SJCRH30 (cell line): Measurements from ENCODE around the gene PARS2. TPM values are rescaled to one million over a fixed set of nuclear protein-coding genes. Genes with fewer than 3 reads are reported as not detected.

ENCODE experiments used
- DNase-seq, 2 experiments: peaks; one replicate each; pipeline ENCODE4 v3.0.0-alpha.2; 2015 to 2020
- H3K27ac ChIP-seq: fragments of 250-450 bp; sonication (Bioruptor Pico); 2 replicates; pipeline ENCODE4 v1.5.1; 2020; ENCODE audit warnings: mild to moderate bottlenecking, moderate library complexity
- H3K27me3 ChIP-seq: fragments of 250-450 bp; sonication (Bioruptor Pico); 2 replicates; pipeline ENCODE4 v1.5.1; 2020; ENCODE audit warnings: mild to moderate bottlenecking, moderate library complexity
- H3K36me3 ChIP-seq: fragments of 250-450 bp; sonication (Bioruptor Pico); 2 replicates; pipeline ENCODE4 v1.5.1; 2020; ENCODE audit warnings: mild to moderate bottlenecking, moderate library complexity
- H3K4me1 ChIP-seq: fragments of 250-450 bp; sonication (Bioruptor Pico); 2 replicates; pipeline ENCODE4 v1.5.1; 2020; ENCODE audit warnings: mild to moderate bottlenecking, moderate library complexity
- H3K4me3 ChIP-seq: fragments of 250-450 bp; sonication (Bioruptor Pico); 2 replicates; pipeline ENCODE4 v1.5.1; 2020; ENCODE audit warnings: mild to moderate bottlenecking, moderate library complexity
- H3K9me3 ChIP-seq: fragments of 250-450 bp; sonication (Bioruptor Pico); replicated peaks from 2 replicates; pipeline ENCODE4 v1.5.1; 2020; ENCODE audit warnings: mild to moderate bottlenecking, moderate library complexity
- total RNA-seq: library from RNA; depleted of rRNA; stranded (reverse); fragments of >200 nt; shearing (Covaris generic); gene quantifications from 2 replicates; pipeline ENCODE4 v1.2.3, GENCODE V29; 2014; rRNA removed

Gene PARS2
- total RNA-seq: 9.8 and 11.8 TPM in 2 replicates

- H3K27me3 ChIP-seq: no peaks in the 10 kb centered on the region
- peak within 1 kb of the TSS; percentile 78 for H3K4me3 ChIP-seq
- H3K9me3 ChIP-seq: no peaks in the 10 kb centered on the region
- DNase-seq: peak; percentile 98 to 100
- peak within 1 kb of the TSS; percentile 71 for H3K27ac ChIP-seq
- H3K36me3 ChIP-seq: no peaks in the 10 kb centered on the region
- H3K4me1 ChIP-seq: no peaks in the 10 kb centered on the region
These were observed at the start of gene PARS2 for GRCh38 chr1:54764133-54764921. TSS of gene PARS2 (minus strand) at chr1:54764523. CDS start at chr1:54759161, 5,362 bp downstream.

- no peak for DNase-seq
- no peak overlapping the region for H3K4me3 ChIP-seq
- no peaks in the 10 kb centered on the region for H3K9me3 ChIP-seq
- H3K27ac ChIP-seq: no peak overlapping the region
- H3K27me3 ChIP-seq: peaks cover 10% of the 10 kb centered on the region
- H3K4me1 ChIP-seq: no peaks in the 10 kb centered on the region
- H3K36me3 ChIP-seq: no peaks in the 10 kb centered on the region
These were observed 49.8 kb upstream of the PARS2 start for GRCh38 chr1:54814126-54814498.

GRCh38 chr1:54813485-54814125, 49.3 kb upstream of the PARS2 start:
- Histone ChIP-seq H3K4me3 (no peak overlapping the region), H3K27ac (no peak overlapping the region), H3K27me3 (peaks cover 12% of the 10 kb centered on the region), H3K4me1 (no peaks in the 10 kb centered on the region), H3K9me3 (no peaks in the 10 kb centered on the region), H3K36me3 (no peaks in the 10 kb centered on the region)
- DNase-seq: no peak

GRCh38 chr1:54812801-54813484, 48.6 kb upstream of the PARS2 start:
- Histone ChIP-seq H3K27me3 (peaks cover 12% of the 10 kb centered on the region), H3K4me1 (no peaks in the 10 kb centered on the region), H3K9me3 (no peaks in the 10 kb centered on the region), H3K4me3 (no peak overlapping the region), H3K27ac (no peak overlapping the region), H3K36me3 (no peaks in the 10 kb centered on the region)
- DNase-seq: no peak

GRCh38 chr1:54811739-54812655, 47.7 kb upstream of the PARS2 start:
- Histone ChIP-seq H3K36me3 (no peaks in the 10 kb centered on the region), H3K4me1 (no peaks in the 10 kb centered on the region), H3K27me3 (peaks cover 12% of the 10 kb centered on the region), H3K9me3 (no peaks in the 10 kb centered on the region), H3K4me3 (no peak overlapping the region), H3K27ac (no peak overlapping the region)
- DNase-seq: no peak

- H3K27me3 ChIP-seq: peaks cover 8% of the 10 kb centered on the region
- no peak overlapping the region for H3K27ac ChIP-seq
- DNase-seq: no peak
- H3K9me3 ChIP-seq: no peaks in the 10 kb centered on the region
- no peaks in the 10 kb centered on the region for H3K36me3 ChIP-seq
- H3K4me1 ChIP-seq: no peaks in the 10 kb centered on the region
- no peak overlapping the region for H3K4me3 ChIP-seq
These were observed 46.7 kb upstream of the PARS2 start for GRCh38 chr1:54811066-54811465.

- Histone ChIP-seq H3K4me1 (no peaks in the 10 kb centered on the region), H3K27ac (no peak overlapping the region), H3K4me3 (no peak overlapping the region), H3K27me3 (peaks cover 8% of the 10 kb centered on the region; the same call in 1 of the 2 replicates), H3K9me3 (no peaks in the 10 kb centered on the region), H3K36me3 (no peaks in the 10 kb centered on the region)
- DNase-seq: peak; percentile 67 to 80
These were observed 46.0 kb upstream of the PARS2 start for GRCh38 chr1:54810153-54810942.

- Histone ChIP-seq H3K9me3 (no peaks in the 10 kb centered on the region), H3K4me1 (no peaks in the 10 kb centered on the region), H3K36me3 (no peaks in the 10 kb centered on the region), H3K27me3 (peaks cover 8% of the 10 kb centered on the region; the same call in 1 of the 2 replicates), H3K27ac (no peak overlapping the region), H3K4me3 (no peak overlapping the region)
- no peak for DNase-seq
These were observed 45.3 kb upstream of the PARS2 start for GRCh38 chr1:54809496-54810074.

- H3K36me3 ChIP-seq: no peaks in the 10 kb centered on the region
- DNase-seq: no peak
- H3K27me3 ChIP-seq: 0 out of 2 replicates have a peak, but pooled peaks cover 4% of the 10 kb centered on the region
- H3K4me3 ChIP-seq: no peak overlapping the region
- no peak overlapping the region for H3K27ac ChIP-seq
- no peaks in the 10 kb centered on the region for H3K9me3 ChIP-seq
- no peaks in the 10 kb centered on the region for H3K4me1 ChIP-seq
These were observed 44.3 kb upstream of the PARS2 start for GRCh38 chr1:54808443-54809207.

- no peak overlapping the region for H3K4me3 ChIP-seq
- no peaks in the 10 kb centered on the region for H3K9me3 ChIP-seq
- H3K36me3 ChIP-seq: no peaks in the 10 kb centered on the region
- H3K4me1 ChIP-seq: no peaks in the 10 kb centered on the region
- 0 out of 2 replicates have a peak, but pooled peaks cover 4% of the 10 kb centered on the region for H3K27me3 ChIP-seq
- H3K27ac ChIP-seq: no peak overlapping the region
- DNase-seq: no peak
These were observed 43.4 kb upstream of the PARS2 start for GRCh38 chr1:54807756-54808155.

GRCh38 chr1:54806931-54807611, 42.7 kb upstream of the PARS2 start:
- 0 out of 2 replicates have a peak, but pooled peaks cover 4% of the 10 kb centered on the region for H3K27me3 ChIP-seq
- H3K27ac ChIP-seq: no peak overlapping the region
- no peaks in the 10 kb centered on the region for H3K4me1 ChIP-seq
- no peak overlapping the region for H3K4me3 ChIP-seq
- H3K36me3 ChIP-seq: no peaks in the 10 kb centered on the region
- DNase-seq: no peak
- no peaks in the 10 kb centered on the region for H3K9me3 ChIP-seq

GRCh38 chr1:54805981-54806381, 41.7 kb upstream of the PARS2 start:
- Histone ChIP-seq H3K27ac (no peak overlapping the region), H3K4me3 (no peak overlapping the region), H3K36me3 (no peaks in the 10 kb centered on the region), H3K4me1 (no peaks in the 10 kb centered on the region), H3K27me3 (0 out of 2 replicates have a peak, but pooled peaks cover 4% of the 10 kb centered on the region), H3K9me3 (no peaks in the 10 kb centered on the region)
- no peak for DNase-seq
